Suppressor macrophage treated with lipopolysaccharide for 4 hours (primary cell): ENCODE data around the gene FEM1C.
A peak's percentile ranks its signal among the peaks of the same experiment; 100 is the strongest.

Experiments used
- DNase-seq: peaks from one replicate; pipeline ENCODE4 v3.0.0-alpha.2; 2020

Gene FEM1C

DNA sequence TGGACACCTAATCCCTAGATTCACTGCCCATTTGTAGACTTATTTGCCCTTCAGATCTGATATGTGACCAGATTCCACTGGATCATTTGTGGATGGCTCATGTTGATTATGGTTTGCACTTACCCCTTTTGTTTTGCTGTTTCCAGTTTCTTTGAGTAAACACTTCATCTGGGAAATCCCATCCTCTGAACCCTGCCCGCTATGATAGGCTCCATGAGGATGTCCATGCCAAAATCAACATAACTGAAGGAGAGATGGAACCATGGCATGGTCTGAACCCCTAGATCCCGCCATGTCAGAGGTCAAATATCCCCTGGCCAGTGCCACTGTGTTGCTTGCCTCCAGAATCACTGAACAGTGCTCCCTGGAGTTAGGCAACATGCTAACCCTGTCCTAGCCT, 11.7 kb upstream of the FEM1C start:
- DNase-seq: no peak

DNA sequence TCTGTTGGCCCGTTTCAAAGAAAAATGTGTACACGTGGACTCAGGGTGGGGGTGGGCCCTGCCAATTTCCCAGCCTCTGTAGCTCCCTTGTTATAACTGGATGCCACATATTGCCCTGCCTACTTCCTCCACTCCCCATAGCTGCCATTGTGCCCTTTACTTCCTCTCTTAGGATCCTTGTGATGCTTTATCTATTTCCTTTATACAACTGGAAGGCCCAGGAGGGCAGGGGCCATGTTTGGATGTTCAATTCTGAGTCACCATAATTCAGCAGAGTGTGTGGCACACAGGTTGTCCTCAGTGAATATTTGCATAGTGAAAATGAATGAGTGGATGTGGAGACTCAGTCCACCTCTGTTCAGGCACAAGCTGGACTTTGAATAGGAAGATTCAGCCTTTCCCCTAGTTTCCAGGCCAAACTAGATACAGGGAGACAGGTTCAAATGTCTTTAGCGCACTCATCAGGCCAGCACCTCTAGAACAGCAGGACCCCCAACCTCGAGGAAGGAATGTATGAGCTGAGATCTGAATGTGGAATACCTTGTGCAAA, 10.6 kb upstream of the FEM1C start:
- DNase-seq: no peak

DNA sequence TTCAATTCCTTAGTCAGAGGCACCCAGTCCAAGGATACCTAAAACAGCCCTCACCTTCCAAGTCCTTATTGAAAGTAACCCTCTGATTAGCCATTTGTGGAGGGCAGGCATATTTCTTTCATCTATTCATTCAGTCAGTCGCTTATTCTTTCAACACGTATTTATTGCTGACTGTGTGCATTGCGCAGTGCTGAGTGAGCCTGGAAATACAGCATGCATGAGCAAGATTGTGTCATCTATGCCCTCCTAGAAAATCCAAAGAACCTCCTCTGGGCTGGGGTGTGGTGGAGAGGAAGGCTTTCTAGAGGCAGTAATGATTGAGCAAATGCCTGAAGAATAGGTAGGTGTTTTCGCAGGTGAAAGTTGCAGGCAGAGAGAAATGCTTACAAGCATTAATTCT, 8.5 kb upstream of the FEM1C start:
- peak; percentile 17 for DNase-seq

DNA sequence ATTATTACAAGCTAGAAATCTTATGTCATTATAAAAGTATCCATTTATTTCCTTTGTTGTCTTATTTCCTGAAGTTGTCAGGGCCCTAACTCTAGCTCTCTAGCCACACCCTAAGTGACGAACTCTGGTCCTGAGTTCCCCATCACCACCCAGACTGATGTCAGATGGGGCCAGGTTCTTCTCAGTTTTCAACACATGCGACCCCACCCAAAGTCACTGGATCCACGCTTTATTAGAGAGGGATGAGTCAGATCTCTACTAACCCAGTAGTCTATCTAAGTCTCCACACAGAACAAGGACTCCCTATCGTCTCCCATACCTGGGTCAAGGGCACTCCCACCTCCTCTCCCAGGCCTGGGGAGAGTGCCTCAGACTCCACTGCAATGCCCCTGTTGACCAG, 6.8 kb upstream of the FEM1C start:
- DNase-seq: peak; percentile 55

DNA sequence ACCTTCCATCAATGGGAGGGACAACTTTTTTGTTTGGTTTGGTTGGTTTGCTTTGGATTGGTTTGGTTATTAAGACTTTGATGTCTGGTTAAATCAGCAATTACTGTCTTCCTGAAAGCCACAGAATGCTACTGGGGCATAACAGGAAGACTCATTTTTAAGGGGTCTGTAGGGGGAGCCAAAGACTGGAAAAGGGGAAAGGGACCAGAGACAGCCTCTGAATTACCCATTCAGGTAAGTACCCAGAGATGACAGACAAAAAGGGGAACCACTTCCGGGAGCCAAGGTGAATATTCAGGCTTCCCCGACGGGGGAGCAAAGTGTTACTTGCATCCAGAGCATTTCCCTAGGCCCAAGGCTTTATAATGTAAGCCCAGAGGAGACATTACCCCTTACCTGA, 4.6 kb upstream of the FEM1C start:
- DNase-seq: no peak

DNA sequence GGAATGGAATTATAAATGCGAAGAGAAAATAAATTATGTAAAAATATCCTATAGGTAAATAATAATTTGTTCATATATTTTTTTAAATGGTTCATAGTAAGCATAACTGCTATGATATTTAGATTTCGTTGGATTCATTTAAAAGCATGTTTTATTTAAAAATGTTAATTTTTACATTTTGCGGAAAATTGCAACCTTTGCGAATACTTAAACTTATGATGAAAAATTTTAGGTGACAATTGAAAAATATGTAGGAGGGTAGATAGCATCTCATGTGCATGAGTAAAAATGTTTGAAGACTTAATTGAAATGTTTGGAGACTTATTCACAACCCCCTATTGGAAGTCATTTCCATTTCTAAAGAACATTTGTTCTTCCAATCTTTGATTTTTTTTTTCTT, 4.1 kb upstream of the FEM1C start:
- DNase-seq: no peak

DNA sequence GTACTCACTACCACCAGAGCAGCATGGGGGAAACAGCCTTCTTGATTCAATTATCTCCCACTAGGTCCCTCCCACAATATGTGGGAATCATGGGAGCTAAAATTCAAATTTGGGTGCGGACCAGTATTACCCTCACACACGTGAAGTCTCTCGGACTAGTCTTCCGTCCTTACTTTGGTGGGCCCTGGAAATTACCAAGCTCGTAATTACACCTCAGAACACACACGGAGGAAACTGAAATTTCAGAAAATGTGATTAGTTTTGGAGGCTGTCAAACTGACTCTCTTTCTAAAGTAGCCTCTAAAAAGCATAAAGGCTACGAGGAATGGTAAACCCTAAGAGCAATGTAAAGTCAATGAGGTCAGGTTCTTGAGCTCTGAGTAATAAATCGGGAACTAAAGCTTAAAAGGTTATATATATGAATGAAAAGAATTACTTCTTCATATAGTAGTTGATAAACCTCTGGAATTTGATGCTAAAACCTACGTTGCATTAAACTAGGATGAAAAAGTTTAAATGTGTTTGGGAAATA, 842 bp upstream of the FEM1C start:
- DNase-seq: no peak

DNA sequence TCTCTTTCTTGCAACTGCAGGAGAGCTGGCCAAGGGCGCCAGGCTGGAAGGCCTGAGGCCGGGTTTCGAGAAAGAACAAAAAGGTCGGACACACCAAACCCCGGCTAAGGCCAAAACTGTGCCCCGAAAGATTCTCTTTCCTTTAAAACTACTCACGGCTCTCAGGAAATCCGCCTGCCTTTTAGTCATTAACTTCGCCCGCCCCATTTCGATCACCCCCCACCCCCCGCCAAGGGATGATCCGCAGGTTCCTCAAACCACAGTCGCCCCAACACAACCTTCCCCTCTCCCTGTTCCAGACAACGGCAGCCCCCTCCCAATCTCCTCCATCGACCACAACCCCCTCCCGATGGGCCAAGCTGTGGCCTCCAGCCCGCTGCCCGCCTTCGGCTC, 536 bp downstream of the FEM1C start:
- peak; percentile 75 for DNase-seq

DNA sequence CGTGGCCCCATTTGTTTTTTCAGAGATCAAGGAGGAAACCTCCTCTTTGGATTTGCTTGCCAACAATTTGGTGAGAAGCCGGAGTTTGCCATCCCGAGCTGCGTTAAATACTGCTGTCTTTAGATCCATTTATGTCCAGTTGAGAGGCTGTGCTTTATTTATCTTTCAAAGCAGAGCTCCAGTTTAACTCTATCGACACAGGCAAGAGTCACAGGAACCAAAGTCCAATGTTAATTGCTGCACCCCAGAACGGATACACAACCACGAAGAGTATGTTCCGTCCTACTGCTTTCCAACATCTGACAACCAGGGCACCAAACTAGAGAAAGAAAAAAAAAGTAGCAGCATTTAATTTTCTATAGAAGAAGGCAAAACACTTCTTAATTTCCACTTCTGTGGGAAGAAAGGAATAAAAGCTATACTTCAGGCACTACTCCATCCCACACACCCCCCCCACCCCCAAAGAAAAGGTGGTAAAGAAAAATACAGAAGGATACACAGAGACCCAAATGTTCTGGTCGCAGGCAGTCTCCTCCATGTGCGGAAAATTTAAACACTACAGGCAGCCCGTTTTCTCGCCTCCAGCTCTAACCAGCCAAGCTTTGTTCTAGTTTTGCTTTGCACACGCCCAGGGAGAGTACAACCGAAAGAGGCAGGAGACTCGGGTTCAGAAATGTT, 1.1 kb downstream of the FEM1C start:
- no peak for DNase-seq

DNA sequence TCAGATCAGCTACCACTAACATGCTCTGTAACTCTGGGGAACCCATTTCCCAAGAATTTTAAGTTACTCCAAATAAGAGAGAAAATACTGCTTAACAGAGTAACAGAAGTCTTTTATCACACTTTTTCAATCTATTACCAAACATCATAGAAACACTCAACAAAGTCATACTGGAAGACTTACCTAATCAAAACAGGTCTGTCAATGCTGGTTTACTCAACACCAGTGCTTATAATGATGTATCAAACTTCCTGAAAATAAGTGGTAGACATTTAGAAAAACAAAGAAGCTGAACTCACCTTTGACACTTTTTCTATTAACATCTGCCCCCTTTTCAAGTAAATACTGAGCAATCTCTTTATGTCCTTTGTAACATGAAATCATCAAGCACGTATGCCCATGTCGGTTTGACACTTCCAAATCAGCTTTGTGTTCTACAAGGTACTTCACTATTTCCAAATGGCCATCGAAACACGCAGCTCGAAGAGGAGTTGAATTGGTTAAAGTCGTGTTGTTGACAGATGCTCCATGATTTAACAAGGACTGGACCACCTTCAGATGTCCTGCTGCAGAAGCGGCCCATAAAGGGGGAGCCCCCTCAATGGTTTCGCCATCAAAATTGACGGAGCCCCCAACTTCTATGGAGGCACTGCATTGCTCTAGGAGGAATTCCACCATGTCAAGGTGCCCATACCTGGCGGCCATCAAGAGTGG, 1.8 kb downstream of the FEM1C start:
- DNase-seq: peak; percentile 19

DNA sequence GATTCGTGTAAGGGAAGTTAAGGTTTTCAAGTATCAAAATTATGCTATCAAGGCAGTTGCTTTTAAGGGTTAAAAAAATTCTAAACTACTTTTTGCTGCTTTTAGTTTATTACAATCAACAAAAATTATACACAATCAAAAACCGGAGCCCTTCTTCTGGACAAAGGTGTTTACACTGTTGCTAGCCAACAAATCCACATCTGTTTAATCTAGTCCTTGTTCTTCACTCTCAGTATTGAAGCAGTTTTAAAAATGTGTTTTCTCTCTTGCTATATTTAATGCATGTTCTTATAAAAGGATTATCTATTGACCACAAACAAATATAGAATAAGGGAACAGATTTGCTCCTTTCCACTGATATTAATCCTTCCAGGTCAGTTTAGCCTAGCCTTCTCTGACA, 2.5 kb downstream of the FEM1C start:
- no peak for DNase-seq

DNA sequence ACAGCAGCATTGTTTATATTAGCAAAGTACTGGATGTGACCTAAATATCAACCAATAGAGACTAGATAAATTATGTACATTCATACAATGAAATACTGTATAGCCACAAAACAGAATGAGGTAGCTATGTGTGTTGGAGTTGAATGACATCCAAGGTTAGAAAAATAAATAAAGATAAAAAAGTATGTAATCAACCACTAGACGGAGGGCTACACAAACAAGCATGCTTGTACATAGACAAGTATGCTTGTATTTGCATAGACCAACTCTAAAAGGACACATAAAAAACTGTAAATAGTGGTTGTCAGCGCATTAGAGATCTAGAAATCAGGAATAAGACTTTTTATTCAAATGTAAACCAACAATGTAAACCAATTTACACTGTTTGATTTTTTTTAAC, 3.0 kb downstream of the FEM1C start:
- DNase-seq: no peak

DNA sequence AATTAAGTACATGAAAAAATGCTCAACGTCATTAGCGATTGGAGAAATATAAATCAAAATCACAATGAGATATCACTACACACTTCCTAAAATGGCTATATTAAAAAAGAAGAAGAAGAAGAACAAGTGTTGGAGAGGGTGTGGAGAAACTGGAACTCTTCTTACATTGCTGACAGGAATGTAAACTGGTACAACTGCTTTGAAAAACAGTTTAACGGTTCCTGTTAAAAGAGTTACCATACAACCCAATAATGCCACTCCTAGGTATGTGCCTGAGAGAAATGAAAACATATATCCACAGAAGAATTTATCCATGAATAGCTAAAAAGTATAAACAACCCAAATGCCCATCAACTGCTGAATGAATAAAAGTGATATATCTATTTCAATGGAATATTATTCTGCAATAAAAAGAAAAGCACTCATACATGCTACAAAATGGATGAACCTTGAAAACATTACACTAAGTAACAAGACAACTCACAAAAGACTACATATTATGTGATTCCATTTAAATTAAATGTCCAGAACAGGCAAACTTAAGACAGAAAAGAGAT, 9.0 kb downstream of the FEM1C start:
- DNase-seq: no peak

DNA sequence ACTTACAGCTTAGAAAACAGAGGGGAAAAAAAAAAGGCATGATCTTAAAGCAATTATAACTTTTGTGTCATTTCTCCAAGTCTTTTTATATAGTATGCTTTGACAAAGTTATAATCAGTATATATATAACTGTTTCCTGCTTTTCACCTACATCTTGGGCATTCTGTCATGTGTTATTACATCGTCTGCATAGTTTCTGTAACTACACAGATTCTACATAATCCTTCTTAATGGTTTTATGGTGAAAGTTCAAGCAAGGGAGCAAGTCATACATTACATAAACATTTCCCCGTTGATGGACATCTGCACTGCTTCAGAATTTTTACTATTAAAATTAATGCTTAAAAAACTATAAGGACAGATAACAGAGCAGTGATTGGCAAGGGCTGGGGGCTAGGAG, 12.1 kb downstream of the FEM1C start:
- DNase-seq: no peak

DNA sequence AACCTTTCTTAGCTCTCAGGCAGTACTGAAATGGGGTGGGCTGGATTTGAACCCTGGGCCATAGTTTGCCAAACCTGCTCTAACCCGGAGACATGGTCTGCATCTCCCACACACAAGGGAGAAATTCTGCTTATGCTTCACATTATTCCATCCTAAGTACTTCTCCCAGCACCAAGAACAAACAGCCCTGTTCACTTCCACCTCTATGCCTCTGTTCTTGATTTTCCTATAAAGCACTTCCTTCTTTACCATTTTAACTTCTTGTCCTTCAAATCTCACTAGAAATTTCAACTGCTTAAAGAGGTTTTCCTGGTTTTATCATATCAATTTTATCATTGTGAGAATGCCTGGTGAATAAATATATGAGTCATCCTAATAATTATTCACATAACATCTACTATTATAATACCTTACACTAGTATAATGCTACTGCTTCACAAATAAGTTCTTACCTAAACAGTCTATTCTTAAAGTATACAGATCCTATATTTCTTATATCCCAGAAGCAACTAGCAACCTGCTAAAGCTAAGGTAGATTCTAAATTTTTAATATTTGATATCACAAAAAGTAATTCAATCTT, 12.7 kb downstream of the FEM1C start:
- DNase-seq: no peak

DNA sequence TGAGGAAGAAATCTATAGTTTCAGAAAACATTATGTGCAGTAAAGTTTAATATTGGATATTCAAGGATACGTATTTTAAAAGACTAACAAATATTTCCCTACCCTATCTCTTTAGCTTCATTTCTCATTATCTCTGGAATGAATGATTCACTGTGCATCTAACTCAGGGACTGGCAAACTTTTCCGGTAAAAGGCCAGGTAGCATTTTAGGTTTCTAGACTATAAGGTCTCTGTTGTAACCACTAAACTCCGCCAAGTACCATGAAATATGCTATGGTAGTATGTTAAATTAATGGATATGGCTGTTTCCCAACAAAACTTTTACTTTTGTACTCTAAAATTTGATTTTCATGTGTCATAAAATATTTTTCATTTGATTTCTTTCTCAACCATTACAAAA, 13.2 kb downstream of the FEM1C start:
- DNase-seq: no peak

DNA sequence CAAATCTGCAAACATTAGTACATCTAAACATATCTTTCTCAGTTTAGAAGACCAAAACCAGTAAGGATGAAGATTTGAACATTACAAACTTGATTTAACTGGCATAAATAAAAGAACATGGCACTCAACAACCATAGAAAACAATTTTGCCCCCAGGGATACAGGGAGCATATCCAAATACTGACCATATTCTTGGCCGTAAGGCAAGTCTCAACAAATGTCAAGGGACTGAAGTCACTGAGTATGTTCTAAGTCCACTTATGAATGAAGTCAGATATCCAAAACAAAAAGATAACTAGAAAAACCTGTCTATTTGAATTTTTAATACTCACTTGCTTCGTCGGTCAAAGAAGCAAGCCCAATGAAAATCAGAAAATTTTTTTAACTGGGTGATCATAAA, 14.1 kb downstream of the FEM1C start:
- DNase-seq: no peak

DNA sequence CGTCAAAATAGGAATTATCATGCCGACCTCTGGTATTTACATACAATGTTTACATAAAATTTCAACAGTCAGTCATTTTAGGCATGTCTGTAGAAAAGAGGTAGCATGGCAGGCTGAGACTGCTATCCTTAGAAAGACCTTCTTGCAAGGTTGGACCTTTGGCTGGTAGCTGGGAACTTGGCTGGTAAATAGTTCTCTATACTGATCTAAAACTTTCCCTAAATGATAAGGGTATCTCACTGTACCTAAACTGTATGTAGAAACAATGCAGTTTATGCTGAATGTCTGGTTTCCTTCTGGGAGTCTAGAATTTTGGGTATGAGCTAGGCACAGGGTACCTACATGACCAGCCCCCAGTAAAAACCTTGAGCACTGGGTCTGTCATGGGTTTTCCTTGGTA, 18.0 kb downstream of the FEM1C start:
- DNase-seq: no peak

DNA sequence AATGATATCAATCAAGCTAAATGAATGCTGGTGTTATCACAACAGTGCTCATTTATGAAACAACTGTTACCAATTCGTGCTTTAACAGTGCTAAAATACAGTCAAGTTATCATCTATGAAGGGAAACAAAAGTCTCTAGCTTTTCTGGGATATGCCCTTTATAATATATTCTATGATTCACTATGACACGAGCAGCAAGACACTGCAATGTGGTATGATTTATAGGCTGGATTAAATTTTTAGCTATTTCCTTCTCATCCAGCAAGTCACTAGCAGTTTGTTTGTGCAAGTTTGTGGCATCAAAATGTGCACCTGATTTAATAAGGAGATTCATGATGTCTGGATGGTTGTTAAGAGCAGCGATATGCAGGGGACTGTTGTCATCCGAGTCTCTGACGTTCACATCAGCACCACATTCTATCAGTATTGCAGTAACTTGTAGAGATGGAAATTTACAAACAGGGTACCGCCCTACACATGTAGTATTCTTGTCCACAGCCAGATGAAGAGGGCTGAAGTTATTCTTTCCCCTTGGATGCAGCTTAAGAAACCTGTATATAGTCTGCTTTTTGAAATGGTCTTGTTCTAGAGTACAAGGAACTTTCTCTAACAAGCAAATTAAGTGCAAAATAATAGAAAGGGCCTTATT, 20.3 kb downstream of the FEM1C start:
- DNase-seq: no peak

DNA sequence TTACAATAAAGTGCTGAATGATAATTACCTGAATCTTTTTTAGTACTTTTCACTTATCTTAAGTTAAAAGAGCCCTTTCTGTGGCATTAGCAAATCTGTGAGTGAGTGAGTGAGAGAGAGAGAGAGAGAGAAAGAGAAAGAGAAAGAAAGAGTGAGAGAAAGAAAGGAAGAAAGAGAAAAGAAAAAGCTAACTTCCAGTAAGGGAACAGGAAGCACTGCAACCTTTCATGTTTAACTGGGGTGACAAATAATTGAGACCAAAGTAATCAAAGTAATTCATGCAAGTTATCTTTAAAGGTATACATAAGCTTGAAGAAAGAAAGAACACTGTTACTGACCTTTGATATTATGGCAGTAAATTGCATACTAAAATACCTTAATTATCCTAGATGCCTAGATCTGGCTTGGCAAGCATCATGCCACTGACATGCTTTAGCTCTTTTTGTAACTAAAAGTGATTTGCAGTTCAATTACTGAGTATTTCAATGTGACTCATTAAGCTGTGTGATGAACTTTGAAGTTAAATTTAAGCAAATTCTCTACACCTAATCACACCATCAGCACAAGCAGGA, 21.7 kb downstream of the FEM1C start:
- no peak for DNase-seq

DNA sequence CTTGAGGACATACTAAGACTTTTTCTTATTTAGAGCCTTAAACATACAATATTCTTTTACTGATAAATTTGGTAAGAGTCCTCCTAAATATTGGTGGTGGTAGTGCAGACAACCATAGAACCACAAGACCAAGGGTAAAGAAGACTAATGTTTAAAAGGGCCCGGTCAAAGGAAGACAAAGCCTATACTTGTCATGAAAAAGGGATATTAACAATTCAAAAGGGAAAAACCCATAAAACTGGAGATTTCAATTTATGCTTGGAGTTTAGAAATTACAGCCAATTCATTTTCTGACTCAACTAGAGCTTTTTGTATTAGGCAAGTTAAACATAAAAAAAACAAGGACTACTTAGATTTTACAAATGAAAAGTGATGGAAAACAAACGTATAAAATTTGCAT, 24.4 kb downstream of the FEM1C start:
- no peak for DNase-seq

DNA sequence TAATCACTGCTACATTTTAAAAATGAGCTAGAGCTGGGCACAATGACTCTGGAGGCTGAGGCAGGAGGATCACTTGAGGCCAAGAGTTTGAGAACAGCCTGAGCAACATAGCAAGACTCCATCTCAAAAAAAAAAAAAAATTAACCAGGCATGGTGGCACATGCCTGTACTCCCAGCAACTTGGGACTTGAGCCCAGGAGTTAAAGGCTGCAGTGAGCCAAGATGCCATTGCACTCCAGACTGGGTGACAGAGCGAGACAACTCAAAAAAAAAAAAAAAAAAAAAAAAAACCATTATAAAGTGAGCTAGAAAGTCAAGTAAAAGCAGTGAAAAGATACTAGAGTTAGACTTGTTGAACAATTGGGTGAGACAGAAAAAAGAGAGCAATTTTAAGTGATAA, 28.2 kb downstream of the FEM1C start:
- DNase-seq: no peak

DNA sequence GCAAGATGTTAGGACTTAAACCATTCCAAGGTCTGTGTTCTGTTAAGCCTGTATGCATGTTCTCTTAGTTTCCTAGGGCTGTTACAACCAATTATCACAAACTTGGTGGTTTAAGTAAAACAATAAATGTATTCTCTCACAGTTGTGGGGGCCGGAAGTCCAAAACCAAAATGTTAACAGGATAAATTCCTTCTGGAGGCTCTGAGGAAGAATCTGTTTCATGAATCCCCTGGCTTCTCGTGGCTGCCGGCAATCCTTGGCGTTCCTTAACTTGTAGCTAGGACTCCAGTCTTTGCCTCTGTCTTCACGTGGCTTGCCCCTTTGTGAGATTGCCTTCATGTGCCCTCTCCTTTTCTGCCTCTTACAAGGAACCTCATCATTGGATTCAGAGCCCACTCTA, 30.4 kb downstream of the FEM1C start:
- DNase-seq: no peak
